M059J (cell line): ENCODE measurements around the gene SMG6. TPM values are rescaled to one million over a fixed set of nuclear protein-coding genes. Genes with fewer than 3 reads are reported as not detected.
"Not testable (repeated sequence)": the region's sequence is repeated elsewhere in the genome, so short reads cannot be mapped to it uniquely, and the experiment has no call there.

Experiments
- DNase-seq: peaks from one replicate; pipeline ENCODE4 v3.0.0-alpha.2; 2012; ENCODE audit warnings: low read depth
- total RNA-seq: library from RNA; depleted of rRNA; stranded (reverse); fragments of >200 nt; shearing (Covaris generic); gene quantifications from 2 replicates; pipeline ENCODE4 v1.2.3, GENCODE V29; 2014

The SMG6 gene
- total RNA-seq, 1 experiment from 2014 or later: 36.8 TPM

DNA sequence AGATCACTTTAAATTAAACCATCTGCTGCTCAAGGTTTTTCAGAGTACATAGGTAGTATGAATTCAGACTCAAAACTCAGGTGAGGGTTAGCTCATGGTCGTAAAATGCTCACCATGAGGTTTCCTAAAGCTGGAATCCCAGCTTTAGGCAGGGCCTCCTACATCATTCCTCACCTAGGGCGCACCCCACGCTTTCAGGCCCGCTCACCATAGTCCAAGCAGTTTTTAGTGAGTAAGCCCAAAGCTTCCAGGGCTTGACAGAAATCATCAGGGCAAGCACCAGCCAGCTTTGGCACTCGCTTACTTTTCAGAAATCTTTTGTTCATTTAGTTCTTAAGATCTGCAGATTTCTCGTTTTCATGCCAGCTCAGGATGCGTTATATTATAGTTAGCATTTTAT lies 158.9 kb downstream of the SMG6 start:
- no peak for DNase-seq

DNA sequence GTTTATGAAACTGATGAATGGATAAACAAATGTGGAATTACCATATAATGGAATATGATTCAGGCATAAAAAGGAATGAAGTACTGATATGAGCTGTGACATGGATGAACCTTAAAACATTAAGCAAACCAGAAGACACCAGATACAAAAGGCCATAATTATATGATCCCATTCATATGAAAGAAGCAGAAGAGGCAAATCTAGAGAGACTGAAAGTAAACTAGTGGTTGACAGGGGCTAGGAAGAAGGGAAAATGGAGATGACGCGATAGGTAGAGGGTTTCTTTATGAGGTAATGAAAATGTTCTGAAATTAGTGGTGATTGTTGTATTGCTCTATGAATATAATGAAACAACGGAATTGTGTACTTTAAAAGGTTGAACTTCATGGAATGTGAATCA lies 160.3 kb downstream of the SMG6 start:
- no peak for DNase-seq

DNA sequence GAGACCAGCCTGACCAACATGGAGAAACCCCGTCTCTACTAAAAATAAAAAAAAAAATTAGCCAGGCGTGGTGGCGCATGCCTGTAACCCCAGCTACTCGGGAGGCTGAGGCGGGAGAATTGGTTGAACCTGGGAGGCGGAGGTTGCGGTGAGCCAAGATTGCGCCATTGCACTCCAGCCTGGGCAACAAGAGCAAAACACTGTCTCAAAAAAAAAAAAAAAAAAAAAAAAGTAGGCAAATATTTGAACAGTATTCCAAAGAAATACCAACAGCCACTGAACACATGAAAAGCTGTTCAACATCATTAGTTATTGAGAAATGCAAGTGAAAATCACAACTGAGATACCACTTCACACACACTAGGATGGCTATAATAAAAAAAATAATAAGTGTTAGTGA lies 160.9 kb downstream of the SMG6 start:
- not testable (repeated sequence) for DNase-seq

DNA sequence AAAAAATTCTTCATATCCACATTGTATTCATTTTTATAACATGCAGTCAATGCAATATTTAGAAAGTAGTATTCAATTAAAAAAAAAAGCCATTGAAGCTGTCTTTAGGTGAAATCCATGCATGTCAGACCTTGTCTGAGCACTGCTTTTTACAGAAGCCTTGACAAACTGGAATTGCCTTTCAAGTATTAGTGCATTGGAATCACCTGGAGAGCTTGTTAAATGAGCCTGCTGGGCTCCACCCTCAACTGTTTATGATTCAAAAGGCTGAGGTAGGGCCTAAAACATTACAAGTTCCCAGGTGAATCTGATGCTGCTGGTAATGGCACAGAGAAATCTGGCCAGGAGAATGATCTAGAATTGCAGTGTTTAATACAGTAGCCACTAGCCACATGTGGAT lies 162.9 kb downstream of the SMG6 start:
- DNase-seq: no peak

DNA sequence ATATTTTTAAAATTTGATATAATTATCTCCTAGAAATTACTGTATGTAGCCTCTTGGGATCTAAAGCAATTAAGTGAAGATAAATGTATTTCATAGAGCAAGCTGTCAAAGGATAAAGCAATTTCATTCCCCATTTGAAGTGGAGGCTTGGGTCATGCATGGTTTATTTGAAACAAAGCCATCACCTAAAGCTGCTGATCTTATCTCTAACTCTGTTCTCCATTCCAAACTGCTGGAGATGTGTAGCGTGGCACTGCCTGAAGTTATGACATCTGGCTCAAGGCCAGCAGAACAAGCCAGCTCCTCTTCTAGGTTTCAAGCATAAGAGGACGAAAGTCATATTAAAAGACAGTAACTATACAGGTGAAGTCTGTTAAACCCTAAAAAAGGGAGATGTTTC lies 164.8 kb downstream of the SMG6 start:
- DNase-seq: peak; percentile 89

DNA sequence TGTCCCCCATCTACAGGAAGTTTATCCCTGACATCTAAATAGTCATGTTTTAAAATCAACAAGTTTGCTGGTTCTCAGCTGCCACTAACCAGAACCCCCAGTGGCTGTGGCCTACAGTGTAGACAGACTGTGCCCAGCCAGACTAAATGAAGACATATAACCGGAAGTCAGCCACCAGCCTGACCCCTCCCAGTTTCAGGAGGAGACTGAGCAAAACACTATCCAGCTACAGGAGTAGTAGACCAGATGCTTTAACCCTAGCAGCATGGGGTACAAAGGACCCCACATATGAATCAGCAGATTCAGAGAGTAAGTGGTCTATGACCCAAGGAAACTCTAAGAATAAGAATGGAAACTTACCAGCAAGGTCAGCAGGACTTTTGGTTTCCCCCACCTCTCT lies 165.3 kb downstream of the SMG6 start:
- DNase-seq: peak; percentile 79

DNA sequence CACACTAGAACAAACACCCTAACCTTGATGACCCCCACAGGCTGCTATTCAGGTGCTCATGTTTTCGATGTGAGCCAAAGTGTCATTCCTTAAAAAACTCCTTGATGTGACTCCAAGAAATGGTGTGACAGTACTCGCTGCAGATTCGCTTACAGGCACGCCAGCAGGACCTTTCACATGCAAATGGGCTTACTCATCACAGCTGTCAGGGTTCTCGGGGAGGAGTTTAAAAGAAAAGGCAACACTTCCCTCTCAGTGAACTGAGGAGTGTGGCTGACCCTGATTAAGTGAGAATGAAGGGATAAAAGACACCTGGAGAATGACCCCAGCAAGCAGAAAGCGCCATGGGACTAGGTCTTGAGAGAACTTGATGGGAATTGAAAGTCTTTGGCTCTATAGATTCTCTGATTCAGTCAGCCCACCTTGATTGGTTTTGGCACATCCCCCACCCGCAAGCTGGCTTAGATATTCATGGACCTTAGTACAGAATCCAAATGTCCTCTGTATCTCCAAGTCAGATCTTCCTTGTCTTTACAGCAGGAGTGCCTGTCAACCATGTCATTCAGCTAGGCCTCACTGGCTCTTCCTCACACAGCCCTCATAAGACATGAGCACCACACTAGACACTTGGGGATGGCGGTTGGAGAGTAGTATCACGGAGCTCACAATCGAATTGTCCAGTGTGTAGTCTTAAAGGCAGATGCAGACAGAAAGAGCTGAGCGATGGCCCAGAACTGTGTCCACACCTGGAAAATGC lies 166.1 kb downstream of the SMG6 start:
- DNase-seq: peak; percentile 91

DNA sequence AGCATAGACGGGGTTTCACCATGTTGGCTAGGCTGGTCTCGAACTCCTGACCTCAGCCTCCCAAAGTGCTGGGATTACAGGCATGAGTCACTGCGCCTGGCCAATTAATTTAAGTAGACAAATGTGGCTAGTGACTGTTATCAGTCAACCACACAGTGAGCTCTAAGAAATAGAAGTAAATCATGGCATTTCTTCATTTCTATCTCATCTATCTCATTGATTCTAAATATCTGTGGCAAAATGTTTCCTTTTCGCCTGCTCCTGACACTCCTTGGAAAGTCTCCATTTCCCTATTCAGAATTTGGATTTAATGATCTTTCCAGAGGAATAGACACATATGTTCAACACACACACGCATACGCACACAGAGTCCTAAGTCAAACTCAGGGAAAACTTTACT lies 167.3 kb downstream of the SMG6 start:
- peak; percentile 71 for DNase-seq

DNA sequence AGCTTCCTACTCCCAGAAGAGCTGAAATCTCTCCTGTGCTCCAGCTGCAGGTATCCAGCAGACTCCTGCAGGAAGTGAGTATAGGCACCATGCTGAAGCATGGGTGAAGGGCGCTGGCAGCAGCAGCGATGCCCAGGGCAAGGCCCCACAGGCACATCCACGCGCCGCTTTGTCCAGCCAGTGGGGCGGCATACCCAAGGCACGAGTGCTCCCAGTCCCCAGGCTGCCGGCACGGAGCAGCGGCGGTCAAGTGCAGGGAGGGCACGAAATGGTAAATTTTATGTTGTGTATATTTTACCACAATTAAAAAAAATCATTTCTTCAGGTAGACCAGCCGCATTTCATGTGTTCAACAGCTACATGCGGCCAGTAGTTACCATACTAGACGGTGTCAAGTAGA lies 175.6 kb downstream of the SMG6 start:
- DNase-seq: no peak

DNA sequence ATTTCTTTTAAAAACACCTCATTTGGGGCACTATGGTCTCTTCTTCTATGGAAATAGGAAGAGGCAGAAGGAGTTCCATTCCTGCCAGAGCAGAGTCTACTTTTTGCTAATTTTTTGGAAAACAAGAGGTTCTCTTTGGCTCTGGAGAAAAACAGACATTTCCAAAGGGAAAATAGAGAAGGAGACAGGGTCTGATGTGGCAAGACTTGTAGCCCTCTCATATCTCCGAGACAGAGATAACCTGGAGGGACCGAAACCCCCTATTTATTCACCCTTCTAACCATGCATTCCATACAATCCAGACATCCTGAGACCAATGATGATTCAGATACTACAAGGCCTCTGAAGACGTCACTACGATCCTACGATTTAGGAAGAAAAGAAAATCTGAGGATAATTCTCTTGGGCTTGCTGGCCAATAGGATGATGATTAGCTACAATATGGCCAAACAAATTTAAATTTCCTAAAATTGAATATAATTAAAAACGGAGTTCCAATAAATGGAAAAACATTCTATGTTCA lies 178.5 kb downstream of the SMG6 start:
- DNase-seq: no peak

DNA sequence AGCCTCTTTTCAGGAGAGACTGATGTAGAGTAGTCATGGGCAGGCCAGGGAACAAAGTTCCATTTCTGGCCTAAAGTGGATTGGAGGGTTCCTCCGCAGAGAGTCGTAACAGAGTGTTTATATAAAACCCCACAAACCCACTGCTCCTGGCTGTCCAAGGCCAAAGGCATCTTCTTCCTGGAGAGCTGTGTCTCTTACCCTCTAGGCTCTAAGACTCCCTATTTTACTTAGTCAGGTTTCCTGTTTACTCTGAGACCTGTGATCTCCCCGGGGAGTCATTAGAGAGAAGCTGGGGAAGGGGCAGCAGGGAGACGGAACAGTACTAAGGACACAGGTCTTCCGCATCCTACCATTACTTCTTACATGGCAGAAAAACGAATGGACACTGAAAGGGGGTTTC lies 179.2 kb downstream of the SMG6 start:
- DNase-seq: peak; percentile 58

DNA sequence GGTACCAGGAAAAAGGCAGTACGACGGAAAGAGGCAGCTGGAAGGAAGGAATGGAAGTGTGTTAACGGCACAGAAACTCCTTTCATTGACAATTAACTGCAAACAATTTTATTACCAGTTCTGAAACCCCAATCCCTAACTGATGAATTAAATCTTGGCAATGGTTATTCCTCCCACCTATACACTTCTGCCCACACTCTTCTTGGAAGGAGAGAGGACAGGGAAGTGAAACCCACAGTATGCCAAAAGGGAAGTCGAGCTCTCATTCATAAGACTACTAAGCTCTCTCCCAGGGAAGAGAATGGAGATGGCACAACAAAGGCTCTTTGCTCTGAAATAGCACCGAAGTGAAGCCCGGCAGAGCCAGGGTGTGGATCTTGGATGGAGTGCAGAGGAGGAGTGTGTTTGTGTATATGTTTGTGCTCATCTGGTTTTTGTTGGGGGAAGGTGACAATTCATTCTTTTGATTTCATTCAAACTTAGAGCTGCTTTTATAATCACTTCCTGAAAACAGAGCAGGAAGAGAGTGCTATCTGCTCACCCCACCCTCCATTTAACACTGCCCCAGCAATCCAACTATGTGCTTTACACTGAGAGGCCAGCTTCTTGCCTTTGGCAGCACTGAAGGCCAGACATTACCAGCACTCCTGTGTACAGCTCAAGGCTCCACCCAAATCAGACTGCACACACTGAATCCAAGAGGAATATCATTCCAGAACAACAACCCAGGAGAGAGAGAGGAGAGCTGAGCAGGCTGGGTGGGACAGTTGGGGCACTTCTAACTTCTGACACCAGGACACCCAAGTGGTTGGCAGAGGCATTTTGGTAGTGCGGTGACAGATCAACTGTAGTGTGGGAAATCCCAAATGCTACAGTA lies 180.0 kb downstream of the SMG6 start:
- DNase-seq: no peak

DNA sequence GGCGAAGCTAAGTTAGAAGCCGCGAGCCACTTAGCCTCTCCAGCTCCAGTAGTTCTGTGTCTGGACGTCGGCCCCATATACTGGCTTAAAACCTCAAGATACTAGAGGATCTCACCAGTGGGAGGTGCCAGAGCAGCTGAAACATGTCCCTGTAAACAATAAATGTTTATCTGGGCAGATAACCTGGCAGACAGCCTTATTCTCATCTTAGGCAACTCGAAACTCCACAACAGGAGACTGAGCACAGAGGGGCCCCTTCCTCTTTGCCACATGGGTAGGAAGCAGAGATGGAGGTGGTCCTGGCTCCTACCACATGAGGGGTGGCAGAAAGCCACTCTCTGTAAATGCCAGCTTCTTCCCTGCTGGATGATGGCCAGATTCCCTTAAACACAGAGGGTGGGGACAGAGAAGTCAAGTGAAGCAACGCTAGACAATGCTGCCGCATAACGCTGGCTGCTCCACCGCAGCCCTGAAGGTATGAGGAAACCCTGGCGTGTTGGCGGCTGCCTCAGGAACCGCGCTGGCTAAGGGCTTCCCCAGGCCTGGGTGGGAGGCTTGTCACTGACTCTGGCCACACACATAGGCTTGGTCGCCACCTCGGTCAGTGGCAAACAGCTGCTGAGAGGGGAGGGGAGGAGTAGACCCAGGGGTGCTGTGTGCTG lies 180.8 kb downstream of the SMG6 start:
- no peak for DNase-seq

DNA sequence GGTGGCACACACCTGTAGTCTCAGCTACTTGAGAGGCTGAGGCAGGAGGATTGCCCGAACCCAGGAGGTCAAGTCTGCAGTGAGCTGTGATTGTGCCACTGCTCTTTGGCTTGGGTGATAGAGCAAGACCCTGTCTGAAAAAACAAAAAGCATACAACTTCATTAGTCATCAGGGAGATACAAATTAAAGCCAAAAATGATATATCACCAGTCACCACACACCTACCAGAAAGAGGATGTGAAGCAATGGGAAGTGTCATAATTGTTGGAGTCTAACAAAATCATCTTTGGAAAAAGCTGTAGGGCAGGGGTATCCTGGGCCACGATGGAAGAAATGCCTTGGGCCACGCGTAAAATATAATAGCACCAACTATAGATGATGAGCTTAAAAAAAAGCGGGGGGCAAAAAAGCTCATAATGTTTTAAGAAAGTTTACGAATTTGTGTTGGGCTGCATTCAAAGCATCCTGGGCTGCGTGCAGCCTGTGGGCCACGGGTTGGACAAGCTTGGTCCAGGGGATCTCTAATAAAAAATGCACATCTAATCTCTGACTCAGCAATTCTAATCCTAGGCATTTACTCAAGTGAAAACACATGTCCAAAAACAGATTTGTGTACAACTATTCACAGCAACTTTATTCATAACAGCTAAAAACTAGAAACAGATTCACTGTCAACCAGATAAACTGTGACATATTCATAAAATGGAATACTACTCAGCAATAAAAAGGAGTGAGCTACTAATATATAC lies 182.8 kb downstream of the SMG6 start:
- no peak for DNase-seq

DNA sequence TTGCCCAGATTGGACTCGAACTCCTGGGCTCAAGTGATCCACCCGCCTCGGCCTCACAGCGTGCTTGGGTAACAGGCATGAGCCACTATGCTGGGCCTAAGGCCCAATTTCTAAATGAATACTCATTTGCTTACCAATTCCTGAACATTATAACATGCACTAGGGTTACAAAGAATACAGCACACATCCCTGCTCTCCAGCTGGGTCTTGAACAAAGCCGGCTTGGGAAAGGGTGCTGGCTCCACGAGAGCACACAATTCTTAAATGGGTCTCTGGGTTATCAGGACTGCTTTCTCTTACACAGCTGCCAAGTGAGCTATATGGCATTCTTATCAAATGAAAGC lies 190.3 kb downstream of the SMG6 start:
- DNase-seq: no peak

DNA sequence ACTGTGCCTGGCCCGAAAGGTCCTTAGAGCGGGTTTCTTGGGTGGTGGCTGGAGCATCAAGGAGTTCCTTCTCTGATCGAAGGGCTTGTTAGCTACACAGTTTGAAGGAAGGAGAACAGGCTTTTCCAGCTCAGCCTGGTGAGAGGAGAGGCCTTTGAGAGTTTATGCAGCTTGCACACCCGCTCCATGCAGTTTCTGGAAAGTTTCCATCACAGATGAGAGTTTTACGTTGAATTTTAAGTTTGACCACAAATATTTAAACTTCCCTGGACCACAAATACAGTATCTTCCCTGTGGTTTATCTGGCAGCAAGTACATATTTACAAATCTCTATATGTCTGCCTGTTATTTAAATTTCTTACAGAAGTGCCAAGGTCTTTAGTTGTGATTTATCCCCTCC lies 191.9 kb downstream of the SMG6 start:
- peak; percentile 58 for DNase-seq

DNA sequence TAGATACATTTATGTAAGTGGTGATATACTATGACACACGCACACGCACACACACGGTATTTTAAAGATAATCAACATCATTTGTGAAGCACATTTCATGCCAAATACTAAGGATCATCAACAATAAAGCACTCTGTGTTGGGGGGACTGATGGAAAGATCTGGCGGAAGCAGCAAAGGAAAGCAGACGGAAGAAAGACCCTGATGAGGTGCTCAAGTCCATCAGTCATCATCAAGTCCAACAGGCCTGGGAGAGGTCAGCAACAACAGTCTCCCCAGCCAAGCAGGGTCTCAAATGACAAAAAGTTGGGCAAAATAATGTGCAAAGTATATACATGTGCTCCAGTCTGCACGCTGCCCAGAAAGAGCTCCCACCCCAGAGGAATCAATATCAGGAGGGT lies 193.1 kb downstream of the SMG6 start:
- no peak for DNase-seq

DNA sequence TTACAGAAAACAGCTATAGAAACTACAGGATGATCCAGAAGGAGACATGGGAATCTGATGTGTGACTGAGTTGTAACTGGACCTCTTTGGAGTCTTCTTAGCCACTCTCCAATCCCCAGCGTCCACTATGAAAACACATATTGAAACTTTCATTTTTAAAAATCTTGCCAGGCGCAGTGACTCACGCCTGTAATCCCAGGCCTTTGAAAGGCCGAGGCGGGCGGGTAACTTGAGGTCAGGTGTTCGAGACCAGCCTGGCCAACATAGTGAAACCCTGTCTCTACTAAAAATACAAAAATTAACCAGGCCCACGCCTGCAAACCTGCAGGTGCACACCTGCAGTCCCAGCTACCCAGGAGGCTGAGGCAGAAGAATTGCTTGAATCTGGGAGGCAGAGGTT lies 195.4 kb downstream of the SMG6 start:
- no peak for DNase-seq

DNA sequence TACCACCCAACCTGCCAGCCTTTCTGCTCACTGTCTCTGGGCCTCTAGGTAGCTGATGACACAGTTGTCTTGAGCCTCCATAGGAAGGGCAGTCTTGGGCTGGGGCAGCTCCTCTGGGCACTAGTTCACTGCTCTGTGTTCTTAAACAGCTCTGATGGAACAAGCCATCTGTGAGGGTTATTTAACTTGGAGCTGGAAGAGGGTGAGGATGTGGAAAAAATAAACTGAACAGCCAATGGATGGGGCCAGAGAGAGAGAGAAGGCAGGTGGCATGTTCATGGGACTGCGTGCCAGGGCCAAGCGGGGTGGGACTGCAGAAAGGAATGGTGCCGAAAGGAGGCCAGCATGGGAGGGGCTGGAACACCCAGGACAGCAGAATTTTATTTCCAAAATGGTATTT lies 196.1 kb downstream of the SMG6 start:
- no peak for DNase-seq

DNA sequence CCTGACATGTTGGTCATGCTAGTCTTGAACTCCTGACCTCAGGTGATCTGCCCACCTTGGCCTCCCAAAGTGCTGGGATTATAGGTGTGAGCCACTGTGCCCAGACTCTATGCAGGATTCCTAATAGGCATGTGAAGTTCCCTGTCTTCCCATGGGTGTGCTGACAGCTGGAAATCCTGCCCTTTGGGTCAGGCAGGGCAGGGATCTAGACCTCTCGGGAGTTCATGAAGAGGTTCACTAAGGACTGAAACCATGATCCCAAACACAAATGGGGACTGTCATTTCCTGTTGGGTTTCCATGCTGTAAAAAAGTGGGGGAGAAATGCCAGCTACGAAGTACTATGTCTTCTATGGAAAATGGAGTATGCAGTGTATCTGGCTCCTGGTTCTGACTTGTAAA lies 196.5 kb downstream of the SMG6 start:
- no peak for DNase-seq

DNA sequence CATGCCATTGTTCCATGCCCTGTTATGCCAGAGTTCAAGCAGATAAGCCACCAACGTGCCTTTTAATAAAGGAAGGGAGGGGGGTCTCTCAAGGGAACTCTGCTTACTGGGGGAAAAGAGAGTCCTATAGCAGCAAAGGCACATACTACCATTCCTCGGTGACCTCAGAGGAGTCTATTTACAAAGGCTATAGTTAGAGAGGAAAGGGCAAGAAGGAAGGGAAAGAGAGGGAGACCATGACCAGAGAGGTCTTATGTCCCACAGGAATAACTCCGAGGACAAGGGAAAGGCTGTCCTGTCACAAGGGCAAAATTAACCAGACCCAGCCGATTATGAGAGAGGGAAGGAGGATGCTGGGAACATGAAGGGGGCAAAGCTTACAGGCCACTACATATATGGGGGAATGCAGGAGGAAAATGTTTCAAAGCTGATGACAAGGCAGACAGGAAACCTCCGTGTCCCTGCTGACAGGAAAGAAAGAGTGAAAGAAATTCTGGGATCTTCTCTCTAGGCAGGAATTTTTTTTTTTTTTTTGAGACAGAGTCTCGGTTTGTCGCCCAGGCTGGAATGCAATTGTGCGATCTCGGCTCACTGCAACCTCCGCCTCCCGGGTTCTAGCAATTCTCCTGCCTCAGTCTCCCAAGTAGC lies 197.2 kb downstream of the SMG6 start:
- DNase-seq: no peak
